Measurements from ENCODE around the gene KIF23. TPM values are rescaled to one million over a fixed set of nuclear protein-coding genes. Genes with fewer than 3 reads are reported as not detected.

KIF23 gene
- total RNA-seq, 1 donor from 2014 or later = 21.4 TPM

- DNase-seq = peak; percentile 57
These were observed 19.4 kb upstream of the KIF23 start for GRCh38 chr15:69394556-69395282.

DNA sequence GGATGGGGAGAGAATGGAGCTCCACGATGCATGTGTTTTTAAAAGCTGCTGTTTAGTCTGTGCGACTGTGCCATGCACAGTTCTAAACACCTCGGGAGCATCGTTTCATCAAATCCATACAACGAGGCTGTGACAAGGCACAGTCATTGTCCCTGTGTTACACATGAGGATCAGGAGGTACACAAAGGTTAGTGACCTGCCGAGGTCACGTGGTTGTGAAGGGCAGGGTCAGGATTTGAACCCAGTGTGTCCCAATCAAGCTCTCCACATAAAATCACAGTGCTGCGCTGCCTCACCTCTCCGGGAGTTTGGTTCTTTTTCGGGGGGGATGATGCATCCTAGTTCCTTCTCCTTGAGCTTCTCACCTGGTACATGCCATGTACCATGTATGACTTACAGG is 18.7 kb upstream of the KIF23 start:
- no peak for DNase-seq

DNA sequence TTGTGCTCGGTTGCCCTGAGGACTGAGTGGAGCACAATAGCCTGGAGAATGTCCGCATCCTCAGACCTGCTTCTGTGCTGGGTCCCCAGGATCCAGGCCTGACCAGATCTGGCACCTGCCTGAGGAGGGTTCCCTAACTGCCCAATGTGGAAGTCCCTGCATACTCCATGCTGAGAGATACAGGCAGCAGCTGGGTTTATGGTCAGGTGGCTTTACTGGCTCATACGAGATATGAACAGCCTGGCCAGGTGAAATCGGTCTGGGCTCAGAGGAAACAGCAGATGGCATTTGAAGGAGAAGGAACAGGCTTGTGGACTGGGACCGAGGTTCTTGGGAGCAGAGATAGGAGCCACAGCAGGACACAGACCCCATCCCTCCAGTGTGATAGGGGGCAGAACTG is 18.2 kb upstream of the KIF23 start:
- DNase-seq = no peak

DNA sequence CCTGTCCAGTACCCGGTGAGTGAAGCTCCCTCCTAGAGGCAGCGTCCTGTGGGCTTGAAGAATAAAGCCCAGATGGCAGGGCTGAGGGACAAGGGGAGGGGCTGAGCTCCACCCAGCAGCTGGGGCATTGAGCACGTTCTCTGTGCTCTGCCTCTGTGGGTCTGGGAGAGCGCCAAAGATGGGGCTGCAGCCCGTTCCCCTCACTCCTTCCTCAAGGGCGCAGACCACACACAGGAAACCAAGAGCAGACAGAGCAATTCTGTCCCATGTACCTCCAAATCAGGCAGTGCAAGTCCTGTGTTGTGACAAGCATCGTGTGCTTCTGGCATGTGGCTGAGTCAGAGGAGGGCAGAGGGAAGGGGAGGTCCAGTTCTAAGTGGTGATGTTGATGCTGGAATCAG is 15.7 kb upstream of the KIF23 start:
- no peak for DNase-seq

GRCh38 chr15:69400850-69401249 is 13.3 kb upstream of the KIF23 start:
- DNase-seq = no peak

- DNase-seq = no peak
These were observed 11.3 kb upstream of the KIF23 start for GRCh38 chr15:69402816-69403215.

- DNase-seq = peak; percentile 45
These were observed 10.6 kb upstream of the KIF23 start for GRCh38 chr15:69403594-69403993.

DNA sequence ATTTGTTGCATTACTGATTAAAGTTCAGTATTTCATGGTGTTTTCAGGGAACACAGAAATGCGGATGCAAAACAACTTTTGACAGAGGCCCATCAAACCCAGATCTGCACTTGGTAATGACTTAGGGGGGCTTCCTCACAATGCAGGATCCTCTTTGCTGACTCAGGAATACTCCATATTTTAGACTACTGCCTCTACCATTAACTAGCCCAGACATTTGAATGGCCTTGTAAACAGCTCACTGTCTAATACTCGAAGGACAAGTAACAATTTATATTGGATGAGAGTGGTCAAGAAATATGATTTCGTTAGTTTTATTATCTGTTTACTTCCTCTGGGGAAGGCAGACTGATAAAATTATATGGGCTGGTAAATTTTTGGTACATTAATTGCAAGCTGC is 9.0 kb upstream of the KIF23 start:
- no peak for DNase-seq

DNA sequence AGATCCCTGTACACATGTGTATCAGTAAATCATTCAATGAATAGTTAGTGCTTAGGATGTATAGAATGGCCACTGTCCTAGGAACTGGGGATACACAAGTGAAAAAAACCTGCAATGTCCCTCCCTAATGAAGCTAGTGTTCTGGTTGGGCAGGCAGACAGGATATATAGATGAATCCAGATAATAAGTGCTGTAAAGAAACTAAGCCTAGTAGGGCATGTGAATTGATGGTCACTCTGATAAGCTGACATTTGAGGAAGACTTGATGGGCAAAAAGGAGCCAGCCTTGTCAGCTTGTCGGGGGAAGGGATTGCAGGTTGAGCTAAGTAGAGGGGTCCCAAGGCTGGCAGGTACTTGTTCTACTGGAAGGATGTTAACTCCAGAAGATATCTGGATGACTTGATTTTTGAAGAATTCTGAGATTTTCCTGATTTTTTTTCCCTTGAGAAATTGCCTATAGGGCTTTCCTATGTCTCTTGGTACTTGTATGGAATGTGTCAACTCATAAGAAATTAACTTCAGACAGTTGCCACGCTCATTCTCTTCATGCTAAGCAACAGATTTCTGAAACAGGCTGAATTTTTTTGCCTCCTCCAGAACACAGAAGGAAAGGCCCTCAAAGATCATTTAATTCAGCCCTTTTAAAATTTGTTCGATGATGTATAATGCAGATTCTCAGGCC is 6.3 kb upstream of the KIF23 start:
- DNase-seq = no peak

DNA sequence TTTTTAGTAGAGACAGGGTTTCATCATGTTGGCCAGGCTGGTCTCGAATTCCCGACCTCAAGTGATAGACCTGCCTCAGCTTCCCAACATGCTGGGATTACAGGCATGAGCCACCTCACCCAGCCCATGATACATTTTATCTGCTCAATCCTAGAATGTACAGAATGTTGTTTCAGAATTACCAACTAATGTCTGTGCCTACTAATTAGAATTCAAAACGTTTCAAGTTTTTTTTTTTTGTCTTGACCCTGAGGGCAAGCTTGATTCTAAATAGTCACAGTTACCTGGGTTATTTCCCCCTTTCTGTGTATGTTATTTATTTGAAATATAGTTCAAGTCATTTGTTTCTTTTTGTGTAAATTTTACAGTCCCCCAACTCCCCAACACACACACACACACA is 5.3 kb upstream of the KIF23 start:
- DNase-seq = no peak

DNA sequence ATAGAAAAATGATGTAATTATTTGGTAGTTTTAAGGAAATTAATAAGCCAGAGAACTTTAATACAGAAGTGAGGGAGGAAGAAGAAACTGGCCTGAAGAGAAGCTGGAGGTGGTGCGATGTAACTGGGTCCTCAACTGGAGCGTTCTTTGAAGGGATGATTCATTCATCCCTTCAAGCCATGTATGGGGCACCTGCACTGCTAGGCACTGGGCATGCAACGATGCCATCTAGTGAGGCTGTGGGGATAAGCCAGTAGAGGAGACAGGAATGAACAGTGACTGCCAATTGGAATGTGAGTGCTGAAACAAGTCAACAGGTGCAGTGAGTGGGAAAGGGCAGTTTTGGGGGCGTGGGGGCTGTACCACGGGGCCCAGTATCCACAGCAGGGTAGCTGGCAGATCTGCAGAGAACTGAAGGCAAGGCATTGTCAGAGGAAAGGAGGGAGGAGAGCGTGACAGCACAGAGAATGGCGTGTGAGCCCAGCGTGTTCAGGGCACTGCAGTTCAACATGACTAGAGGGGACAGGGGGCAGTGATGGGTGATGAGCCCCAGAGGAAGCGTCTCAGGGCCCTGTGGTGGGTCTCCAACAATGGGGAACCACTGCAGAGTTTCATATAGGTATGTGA is 3.8 kb upstream of the KIF23 start:
- DNase-seq = no peak

- DNase-seq = no peak
These were observed 1.9 kb upstream of the KIF23 start for GRCh38 chr15:69412274-69412673.

DNA sequence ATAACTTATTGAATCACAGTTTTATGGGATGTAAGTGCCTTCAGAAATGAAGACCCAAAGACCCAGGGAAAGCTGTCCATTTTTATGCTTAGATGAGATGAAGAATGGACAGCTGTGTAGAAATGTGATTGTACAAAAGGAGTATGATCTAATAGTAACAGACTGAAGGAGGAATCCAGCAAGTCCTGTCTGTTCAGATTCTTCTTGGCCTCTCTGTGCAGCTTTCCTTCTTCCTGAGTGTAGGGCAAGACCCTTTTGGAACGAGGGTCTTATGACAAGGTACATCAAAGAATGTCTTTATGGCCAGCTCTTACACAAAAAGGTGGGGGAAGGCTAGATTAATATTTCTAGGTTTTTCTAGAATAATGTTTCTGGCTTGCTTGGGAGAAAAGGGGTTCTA is 1.4 kb upstream of the KIF23 start:
- DNase-seq = no peak

GRCh38 chr15:69414701-69415167 is 585 bp downstream of the KIF23 start:
- DNase-seq = peak; percentile 26

GRCh38 chr15:69415381-69415780 is 1.2 kb downstream of the KIF23 start:
- no peak for DNase-seq

DNA sequence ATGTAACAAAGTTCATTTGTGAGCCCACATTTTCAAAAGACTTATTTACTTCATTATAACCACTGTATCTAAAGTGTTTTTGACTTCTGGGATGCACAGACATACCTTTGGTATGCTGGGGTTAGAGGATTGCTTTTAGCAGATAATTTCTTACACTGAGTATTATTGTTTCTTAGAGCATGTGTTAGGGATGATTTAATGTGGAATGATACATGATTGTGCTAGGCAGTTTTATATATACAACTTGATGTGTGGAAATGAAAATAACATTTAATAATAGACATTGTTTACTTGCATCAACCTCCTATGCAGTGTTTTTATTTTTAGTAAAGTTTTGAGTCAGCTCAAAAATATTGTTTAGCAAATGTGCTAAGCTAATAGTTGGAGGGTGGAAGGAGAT is 3.4 kb downstream of the KIF23 start:
- no peak for DNase-seq

- no peak for DNase-seq
These were observed 7.3 kb downstream of the KIF23 start for GRCh38 chr15:69421498-69421897.

GRCh38 chr15:69422336-69422895 is 8.3 kb downstream of the KIF23 start:
- DNase-seq = no peak

- no peak for DNase-seq
These were observed 9.9 kb downstream of the KIF23 start for GRCh38 chr15:69424001-69424400.

DNA sequence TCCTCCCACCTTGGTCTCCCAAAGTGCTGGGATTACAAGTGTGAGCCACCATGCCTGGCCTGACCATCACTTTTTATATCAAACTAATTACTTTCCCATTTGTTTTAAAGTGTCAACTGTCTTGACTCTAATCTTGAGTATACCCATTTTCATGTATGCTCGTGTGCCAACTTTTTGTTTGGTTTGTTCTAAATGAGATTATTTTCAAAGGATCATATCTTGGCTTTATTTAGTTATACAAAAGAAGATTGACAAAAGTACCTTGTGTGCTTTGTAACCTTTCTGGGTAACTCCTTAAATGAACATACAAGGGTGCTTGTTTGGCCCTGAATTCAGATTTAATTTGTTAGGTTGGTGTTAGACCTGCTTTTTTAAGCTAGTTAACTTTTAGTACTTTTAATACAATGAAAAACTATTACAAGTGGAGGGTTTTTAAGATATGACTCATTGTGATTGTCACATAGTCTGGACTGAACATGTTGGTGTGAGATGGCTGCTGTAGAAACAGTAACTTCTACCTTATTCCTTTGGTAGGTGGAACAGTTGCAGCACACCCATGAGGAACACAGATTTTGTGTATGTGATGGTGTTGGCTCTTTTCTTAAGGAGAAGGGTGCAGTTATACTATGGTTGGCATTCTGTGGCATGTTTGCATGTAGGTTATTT is 10.7 kb downstream of the KIF23 start:
- no peak for DNase-seq

DNA sequence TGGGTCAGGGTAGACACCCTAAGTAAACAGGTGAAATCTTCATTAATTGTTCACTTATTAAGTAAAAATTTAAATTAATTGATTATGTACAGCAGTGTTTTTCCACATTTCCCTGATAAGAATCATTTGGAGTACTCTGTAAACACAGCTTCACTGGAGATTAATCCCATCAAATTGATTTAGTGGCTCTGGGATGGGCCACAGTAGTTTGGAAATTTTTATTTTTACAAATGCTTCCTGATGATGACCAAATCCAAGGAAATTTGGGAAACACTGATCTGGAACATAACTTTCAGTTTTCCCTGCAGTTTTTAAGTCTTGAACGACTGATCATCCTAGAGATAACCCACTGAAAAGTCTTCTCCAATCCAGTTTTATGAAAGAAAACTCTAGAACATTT is 19.7 kb downstream of the KIF23 start:
- no peak for DNase-seq

DNA sequence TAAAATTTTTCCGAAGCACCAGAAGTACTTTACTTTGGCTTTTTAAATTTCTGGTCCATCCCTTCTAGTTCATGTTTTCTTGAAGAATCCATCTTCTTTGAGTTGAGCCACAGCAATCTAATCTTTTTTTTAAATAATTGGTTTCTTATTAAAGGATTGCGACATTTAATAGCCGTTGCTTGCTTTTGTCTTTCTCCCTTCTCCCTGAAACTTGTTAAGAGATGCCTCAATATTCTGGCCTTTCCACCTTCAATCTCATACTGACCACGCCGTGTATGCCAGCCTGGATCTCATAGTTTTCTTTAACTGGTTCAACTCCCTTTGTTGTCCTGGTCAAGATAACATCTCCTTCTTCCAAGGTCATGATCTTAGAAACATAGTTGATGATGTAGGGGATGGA is 20.1 kb downstream of the KIF23 start:
- DNase-seq = no peak

- DNase-seq = no peak
These were observed 20.5 kb downstream of the KIF23 start for GRCh38 chr15:69434679-69435078.

Measured in skin of body (tissue), 2 donors.